Activated naive CD8-positive, alpha-beta T cell (primary cell): ENCODE measurements around the gene RNLS.

ENCODE experiments used
- H3K27ac Mint-ChIP-seq: one replicate; pipeline ENCODE4 v1.8.0; 2021; ENCODE audit warnings: mixed read lengths
- H3K27me3 Mint-ChIP-seq: one replicate; pipeline ENCODE4 v1.8.0; 2021; ENCODE audit warnings: mixed read lengths
- H3K36me3 Mint-ChIP-seq: one replicate; pipeline ENCODE4 v1.8.0; 2021; ENCODE audit warnings: mixed read lengths
- H3K4me1 Mint-ChIP-seq: one replicate; pipeline ENCODE4 v1.8.0; 2021; ENCODE audit warnings: low read depth, mixed read lengths
- H3K4me3 Mint-ChIP-seq: one replicate; pipeline ENCODE4 v1.8.0; 2021; ENCODE audit warnings: mild to moderate bottlenecking, mixed read lengths
- H3K9me3 Mint-ChIP-seq: one replicate; pipeline ENCODE4 v1.8.0; 2021; ENCODE audit warnings: low read depth, mixed read lengths

Gene RNLS

GRCh38 chr10:88228130-88228529 is 355.0 kb downstream of the RNLS start:
- no peaks in the 10 kb centered on the region for H3K4me1 Mint-ChIP-seq

DNA sequence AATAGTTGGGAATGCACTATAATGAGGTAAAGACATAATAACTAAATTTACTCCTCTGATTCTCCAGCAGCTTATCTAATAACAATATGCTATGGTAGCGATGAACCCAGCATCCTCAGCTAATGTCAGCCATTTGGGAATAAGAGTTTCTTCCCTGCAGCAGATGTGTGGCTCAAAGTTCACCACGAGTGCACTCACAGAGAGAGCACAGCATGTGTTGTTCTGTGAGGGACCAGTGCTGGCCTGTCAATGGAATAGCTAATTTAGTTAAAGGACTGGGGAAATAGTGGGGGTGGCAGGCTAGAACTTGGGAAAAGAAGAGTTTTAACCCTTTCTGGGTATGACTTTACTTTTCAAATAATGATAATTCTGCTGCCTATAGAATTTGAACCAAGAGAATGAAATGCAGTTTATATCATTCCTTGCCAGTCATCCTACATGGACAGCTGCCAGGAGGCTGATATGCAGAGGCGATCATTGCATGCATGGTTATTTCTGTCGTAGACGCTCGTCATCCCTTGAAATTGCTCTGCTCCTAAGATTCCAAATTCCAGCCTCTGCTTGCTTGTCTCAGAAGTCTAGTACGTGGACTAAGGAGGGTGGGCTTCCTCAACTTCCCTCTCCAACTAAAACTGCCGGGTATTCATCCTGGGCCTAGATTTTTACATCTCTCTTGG is 355.6 kb downstream of the RNLS start:
- H3K27ac Mint-ChIP-seq, result no peak overlapping the region
- H3K4me1 Mint-ChIP-seq, result no peaks in the 10 kb centered on the region
- H3K4me3 Mint-ChIP-seq, result no peak overlapping the region
- no peaks in the 10 kb centered on the region for H3K27me3 Mint-ChIP-seq
- H3K9me3 Mint-ChIP-seq, result peaks cover 4% of the 10 kb centered on the region
- H3K36me3 Mint-ChIP-seq, result peaks cover 6% of the 10 kb centered on the region

More at GRCh38 chr10:88228130-88228529, 355.0 kb downstream of the RNLS start:
- Mint-ChIP-seq H3K27me3 (no peaks in the 10 kb centered on the region), H3K4me3 (no peak overlapping the region), H3K36me3 (peaks cover 6% of the 10 kb centered on the region), H3K27ac (no peak overlapping the region), H3K9me3 (peaks cover 4% of the 10 kb centered on the region)

DNA sequence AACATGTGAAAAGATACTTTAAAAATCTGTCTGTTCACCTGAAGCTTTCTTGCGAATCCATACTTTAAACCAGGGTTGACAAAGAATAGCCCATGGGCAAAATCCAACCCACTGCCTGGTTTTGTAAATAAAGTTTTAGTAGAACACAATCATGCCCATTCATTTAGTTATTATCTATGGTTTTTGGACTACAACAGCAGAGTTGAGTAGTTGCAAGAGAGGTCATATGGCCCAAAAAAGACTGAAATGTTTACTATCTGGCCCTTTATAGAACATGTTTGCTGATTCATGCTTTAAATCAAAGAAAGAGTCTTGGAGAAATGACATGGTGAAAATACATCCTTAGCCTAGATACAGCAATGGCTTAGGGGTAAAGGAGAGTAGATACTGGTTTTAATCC is 356.2 kb downstream of the RNLS start:
- H3K27ac Mint-ChIP-seq, result no peak overlapping the region
- H3K9me3 Mint-ChIP-seq, result peaks cover 4% of the 10 kb centered on the region
- H3K4me1 Mint-ChIP-seq, result no peaks in the 10 kb centered on the region
- no peak overlapping the region for H3K4me3 Mint-ChIP-seq
- H3K36me3 Mint-ChIP-seq, result peaks cover 6% of the 10 kb centered on the region
- H3K27me3 Mint-ChIP-seq, result no peaks in the 10 kb centered on the region

- Mint-ChIP-seq H3K27me3 (no peaks in the 10 kb centered on the region), H3K4me1 (no peaks in the 10 kb centered on the region), H3K36me3 (peaks cover 6% of the 10 kb centered on the region), H3K9me3 (peaks cover 4% of the 10 kb centered on the region), H3K4me3 (no peak overlapping the region), H3K27ac (no peak overlapping the region)
Measured at GRCh38 chr10:88226071-88226659, 357.0 kb downstream of the RNLS start.
